HK-2 (cell line): ENCODE results near the gene ZNF618.

Experiments used
- DNase-seq: peaks from one replicate; pipeline ENCODE4 v3.0.0-alpha.2; 2018; ENCODE audit not compliant: unreplicated experiment

ZNF618 gene

DNA sequence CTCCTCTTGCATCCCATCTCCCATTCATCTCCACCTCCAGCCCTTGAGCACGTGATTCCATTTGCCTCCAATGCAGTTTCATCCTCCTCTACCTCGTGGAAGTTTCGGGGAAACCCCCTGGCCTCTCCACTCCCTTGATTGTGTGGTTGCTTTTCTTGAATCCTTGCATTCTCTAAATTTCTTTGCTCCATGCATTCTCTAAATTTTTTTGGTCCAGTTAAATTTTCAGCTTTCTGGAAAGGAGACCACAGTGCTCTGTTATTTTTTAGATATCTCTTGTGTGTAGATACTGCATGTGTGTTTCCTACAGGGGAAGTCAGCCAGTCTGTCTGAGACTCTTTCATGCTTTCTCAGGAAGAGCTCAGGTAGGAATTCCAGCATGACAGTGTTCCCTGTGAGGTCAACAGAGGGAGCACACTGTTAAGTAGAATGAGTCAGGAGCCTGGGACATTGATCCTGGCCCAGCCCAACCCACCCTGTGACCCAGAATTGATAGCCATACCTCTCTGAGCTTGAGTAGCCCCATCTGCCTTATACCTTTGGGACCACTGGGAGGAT is 149.2 kb downstream of the ZNF618 start:
- no peak for DNase-seq

DNA sequence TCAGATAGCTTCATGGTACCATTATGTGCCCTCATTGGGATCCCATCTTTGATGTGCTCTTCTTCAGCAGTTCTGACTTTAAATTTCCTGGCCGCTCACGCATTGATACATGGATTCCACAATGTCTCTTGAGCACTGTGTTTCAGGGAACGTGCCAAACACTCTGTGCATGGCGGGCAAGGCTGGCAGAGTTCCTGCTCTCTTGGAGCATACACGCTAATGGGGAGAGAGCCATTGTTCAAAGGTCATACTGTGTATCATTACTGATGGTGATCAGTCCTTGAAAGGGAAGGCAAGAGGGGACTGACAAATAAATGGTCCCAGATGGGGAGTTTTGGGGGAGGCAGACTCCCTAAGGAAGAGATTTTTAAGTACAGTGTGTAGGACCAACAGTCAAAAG is 149.7 kb downstream of the ZNF618 start:
- no peak for DNase-seq

DNA sequence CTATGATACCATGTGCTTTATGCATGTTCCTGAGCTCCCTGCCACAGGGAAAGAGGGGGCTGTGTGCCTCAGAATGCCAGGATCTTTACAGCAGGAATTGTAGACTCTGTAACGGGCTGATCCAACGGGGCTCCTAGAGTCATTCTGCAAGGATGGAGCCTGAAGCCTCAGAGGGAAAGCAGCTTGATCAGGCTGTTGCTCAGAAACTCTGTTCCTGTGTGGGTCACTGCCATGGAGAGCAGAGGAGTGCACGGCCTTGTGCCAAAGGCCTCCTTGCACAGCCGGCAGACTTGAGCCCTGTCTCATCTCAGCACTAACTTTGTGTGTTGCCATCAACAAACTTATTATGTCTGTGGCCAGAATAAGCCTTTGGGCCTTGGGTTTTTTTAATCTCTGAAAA is 150.2 kb downstream of the ZNF618 start:
- no peak for DNase-seq

DNA sequence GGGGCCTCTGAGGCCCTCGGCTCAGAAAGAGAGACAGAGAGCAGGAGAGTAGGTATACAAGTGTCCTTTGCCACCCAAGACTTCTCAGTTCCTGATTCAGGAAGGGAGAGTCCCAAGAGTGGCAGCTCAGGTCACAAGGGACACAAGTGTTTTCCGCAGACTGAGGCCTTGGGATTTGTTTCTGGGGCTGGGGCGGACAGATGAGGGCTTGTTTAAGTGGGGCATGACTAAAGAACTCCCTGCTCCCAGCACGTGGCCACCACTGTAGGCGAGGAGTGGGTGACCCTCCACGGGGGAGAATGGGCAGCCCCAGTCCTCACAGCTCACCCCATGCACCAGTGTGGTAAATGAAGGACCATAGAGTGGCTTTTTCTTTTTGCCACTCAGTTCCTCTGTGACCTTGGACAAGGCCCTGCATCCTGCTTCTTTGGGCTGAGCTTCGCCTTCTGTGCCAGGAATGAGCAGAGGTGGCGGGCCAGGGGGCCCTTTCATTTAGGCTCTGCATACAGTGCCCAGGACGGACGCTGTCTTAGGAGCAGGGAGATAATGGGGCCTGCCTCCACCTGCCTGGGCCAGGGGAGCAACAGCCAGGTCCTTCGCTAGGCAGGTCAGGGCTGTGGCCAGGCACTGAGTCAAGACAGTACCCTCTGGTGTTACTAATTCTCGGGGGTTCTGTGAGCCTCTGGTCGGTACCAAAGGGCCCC is 151.2 kb downstream of the ZNF618 start:
- no peak for DNase-seq

DNA sequence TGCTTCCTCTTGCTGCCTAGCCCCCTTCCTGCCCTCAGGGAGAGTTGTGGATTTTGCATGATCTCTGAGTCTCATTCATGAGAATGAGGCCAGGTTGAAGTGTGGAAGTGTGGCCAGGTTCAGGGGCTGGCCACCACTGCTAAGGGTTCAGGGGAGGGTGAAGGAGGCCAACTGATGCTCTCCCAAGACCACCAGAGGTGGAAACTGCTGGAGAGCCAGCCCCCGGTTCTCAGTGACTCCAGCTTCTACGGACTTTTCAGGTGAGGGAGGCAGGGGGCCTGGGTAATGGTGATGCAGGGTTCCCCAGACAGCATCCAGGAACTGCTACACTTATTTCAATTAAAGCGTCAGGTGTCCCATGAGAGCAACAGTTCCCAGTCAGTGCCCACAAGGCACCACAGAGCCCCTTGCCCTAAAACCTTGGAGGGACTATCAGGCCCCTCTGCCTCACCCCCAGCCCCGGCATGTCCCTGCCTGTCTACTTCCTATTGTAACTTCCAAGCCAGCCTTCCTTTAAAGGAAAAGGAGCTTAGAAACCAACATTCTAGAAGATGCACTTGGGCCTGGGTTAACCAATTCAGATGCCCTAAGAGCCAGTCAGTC is 151.9 kb downstream of the ZNF618 start:
- no peak for DNase-seq

DNA sequence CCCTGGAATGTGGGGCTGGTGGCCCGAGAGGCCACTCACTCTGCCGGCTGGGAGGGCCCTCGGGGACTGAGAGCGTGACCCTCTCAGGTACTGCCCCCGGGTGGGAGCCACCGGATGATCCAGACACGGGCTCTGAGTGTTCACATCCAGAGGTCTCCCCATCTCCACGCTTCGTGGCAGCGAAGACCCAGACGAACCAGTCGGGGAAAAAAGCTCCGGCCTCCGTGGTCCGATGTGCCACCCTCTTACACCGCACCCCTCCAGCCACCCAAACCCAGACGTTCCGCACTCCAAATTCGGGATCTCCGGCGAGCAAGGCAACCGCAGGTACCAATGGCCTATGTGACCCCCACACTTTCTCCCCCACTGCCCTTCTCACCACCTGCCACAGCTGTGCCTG is 152.5 kb downstream of the ZNF618 start:
- no peak for DNase-seq

DNA sequence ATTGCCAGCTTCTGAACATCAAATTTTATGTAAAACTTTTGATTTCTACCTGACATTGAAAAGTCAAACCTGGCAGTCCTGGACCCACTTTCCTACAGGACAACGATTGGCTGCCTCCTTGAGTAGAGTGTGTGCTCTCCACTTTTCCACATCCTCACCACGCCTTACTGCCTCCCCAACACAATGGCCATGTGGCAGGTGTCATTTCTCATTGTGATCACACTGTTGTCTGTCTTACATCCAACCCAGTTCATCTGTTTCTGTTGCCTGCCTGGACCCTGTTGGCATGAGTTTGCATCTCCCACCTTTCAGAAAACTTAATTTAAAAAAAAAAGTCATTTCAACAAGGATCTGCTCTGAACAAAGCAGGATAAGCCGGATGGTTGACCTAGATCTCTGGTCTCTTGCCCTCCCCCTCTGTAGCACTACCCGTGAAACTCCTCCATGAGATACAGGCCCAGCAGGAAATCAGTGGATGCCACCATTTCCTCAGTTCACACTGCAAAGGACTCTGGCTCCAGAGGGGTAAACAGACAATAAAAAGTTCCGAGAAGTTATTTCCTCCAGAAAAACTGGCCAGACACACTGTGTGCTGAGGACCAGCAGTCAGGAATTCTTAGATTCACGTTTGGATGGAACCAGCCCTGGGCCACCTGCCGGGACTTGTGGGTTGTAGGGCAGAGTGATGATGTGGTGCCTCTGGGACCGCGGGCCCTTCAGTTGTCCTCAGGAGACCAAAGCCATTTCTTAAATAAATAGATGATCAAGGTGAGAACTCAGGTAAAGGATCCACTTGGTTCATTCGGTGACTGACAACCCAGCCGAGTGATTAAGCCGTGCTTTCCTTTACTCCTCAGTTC is 153.4 kb downstream of the ZNF618 start:
- DNase-seq = no peak

DNA sequence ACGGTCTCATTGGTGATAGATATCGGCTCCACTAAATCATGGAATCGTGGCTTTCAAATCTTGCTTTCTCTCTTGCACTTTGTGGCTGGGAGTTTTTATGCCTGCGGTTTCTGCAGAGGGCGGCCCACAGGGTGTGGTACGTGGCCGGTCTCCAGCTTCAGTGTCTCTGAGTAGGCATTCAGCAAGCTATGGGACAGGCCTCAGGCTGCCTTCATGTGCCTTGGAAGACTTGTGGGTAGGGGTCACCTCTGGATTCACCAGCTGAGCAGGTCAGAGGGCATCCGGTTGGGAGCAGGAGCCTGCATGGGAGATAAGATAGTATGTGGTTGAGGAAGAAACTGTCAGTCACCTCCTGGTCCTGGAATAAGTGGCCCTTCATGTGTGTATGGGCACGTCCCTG is 154.3 kb downstream of the ZNF618 start:
- DNase-seq = no peak

DNA sequence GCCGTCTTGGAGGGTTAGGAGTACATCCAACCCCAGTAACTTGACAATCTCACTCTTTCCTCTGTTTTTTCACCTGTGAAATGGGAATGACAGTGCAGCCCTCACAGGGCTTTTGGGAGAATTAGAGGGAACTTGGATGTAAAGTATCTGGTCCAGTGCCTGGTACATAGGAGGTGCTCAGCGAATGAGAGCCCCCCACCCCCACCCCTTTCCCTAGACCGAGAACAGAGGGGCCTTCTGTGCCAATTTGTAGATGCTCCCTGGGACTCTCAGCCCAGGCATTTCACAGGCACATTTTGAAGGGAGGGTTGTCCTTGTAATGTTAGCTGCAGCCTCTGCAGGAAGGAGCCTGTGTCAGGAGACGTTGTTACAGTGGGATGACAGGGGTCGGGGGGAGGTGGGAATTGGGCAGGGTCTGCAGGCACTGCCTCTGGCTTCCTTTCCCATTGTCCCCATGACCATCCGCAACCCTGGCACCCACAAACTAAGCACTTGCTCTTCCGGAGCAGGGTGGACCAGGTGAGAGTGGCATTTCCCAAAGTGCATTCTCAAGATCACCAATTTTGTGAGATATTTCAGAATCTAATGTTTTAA is 155.0 kb downstream of the ZNF618 start:
- DNase-seq = no peak

DNA sequence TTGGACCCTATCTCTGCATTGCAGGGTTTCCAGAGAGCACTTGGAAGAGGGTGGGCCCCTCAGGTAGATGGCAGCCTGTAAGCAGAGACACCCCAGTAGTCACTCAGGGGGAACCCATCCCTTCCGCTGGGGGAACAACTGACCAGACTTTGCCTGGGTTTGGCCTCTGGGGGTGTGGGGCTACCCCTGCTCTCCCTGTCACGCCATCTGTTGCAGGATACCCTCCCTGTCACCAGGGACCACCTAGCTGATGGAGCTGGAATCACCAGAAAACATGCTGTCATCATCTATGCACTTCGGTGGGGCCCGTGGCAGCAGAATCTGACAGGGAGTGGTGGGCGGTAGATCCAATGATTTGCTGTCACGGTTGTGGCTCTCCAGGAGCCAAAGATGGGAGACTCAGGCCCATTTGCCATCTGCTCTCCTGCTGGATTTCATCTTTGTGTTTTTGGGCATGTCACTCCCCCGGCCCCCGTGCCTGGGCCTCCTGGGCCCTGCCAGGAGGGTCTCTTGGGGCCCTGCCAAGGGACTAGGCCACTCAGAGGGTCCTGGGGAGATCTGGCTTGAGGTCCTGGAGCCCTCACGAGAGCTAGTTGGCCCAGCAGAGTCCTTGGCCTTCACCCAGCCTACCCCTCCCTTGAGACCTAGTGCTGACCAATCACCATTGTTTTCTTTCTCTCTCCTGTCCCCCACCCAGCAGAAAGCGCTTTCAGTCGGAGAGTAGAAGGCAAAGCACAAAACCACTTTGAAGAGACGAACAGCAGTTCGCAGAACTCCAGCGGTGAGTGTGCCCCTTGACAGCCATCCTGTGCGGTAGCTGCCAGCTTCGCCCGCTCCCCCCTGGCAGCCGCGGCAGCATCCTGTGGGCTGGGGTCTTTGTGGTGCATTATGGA is 156.1 kb downstream of the ZNF618 start:
- DNase-seq = no peak

DNA sequence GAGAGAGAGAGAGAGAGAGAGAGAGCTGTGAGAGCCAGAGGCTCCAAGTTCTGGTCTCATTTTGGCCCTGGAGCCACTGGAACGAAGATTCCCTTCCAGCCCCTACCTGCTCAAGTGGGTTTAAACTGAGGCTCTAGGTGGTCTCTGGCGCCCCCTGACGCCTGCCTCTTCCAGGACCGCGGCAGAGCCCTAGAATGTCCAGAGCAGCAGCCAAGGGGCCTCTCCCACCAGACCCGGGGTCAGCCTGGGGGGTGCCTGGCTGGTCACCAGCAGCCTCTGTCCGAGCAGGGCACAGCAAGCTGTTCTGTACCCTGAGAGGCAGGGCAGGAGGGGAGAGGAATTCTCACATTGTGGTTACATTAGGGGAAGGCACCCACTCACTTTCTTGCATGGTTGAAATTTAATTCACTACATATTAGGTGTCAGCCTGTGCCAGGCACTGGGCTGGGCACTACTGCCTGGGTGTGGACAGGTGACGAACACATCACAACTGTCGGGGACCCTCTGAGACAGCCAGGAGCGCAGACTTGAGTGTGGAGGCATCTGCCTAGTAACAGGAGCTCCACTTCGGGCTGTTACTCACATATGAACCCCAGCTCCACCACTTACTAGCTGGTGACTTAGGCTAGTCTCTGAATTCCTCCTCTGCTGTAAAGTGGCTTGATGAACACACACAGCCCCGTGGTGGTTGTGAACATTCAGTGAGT is 157.4 kb downstream of the ZNF618 start:
- DNase-seq = peak; percentile 23

DNA sequence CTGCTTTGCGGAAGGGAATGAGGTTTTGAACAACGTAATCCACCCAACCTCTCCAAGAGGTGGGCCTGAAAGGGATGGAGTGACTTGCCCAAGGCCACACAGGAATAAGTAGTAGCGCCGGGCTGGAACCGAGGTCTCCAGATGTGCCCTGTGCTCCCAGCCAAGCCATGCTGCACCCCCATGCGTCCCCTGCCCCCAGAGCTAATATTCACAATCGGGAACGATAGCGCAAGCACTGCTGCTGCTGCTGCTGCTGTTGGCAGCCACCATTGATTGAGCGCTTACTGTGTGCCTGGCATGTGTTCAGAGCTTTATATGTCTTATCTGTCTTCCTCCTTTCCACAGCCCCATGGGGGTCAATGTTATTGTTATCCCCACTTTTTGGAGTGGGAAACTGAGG is 158.1 kb downstream of the ZNF618 start:
- DNase-seq = no peak

DNA sequence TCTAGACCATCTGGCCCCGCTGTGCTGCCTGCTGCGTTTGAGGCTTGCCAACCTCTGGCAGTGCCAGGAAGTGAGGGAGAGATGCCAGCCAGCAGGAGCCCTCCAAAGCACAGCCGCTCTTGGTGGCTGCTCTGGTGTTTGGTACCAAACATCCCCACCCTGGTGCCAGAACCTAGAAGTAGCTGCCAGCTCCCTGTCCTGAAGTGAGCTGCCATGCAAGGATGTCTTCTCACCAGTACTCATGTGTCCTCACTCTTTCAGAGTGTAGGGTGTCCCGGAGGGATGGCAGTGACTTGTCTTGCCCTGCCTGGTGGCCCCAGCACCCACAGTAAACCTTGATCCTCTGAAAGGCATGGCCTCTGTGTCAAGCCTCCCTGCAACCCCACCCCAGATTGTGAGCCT is 158.6 kb downstream of the ZNF618 start:
- no peak for DNase-seq

DNA sequence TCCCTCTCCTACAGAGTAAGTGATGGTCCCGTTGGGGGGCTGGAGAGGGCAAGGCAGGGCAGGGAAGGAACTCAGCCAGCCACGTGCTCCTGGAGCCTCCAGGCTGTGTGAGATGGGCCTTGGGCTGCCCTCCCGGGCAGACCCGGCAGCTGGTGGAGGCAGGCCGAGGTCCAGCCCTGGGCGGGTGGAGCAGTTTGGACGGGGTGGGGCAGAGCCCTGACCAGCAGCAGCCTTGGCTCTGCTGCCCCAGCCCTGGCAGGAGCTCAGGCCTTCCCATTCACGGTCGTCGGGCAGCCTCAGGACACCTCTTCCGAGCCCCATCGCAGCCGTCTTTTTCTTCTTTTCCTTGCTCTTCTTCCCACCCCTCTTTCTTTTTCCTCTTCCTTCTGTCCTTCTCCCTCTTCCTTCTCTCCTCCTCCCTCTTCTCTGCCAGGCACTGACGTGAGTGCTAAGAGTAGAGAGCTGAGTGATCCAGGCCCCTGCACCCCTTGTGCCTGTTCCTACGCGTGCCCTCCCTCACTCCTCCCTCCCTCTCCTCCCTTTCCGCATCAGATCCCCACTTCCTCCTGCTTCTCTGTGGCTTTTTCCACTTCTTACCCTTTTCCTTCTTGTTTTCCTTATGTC is 159.2 kb downstream of the ZNF618 start:
- no peak for DNase-seq

DNA sequence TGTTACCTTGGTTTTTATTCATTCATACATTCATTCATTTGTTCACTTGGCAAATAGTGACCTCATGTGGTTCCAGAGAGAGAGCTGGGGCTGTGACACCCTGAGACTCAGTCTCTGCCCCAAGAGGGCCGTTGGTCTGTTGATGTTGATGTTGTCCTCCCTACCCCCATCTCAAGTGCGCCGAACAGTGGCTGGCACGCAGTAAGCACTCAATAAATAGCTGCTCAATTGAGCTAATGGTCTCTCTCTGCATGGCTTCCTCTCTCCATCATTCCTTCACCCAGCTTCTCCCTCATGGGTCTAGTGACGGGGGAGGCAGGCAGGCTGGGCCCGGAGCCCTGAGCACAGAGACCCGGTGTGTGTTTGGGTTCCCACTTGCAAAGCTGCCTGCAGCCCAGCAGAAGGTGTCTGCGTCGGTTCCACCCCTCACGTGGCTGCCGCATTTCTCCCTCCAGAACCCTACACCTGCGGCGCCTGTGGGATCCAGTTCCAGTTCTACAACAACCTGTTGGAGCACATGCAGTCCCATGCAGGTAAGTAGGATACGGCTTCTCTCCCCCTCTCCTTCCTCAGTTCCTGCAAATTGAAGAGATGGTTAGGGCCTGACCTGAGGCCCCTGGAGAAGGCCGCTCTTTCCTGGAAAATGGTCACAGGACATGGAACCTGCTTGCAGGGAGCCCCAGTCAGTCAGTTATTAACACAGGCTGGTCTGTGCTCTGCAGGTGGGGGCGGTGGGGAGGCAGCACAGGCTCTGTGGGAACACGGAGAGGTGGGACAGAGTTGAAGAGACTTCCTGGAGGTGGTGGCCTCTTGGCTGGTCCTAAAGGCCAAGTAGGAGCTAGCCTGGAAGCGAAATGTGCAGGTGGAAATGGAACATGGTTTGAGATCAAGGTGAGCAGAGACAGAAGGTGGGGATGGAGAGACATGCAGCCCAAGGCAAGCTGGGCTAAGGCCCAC is 160.0 kb downstream of the ZNF618 start:
- DNase-seq = no peak

DNA sequence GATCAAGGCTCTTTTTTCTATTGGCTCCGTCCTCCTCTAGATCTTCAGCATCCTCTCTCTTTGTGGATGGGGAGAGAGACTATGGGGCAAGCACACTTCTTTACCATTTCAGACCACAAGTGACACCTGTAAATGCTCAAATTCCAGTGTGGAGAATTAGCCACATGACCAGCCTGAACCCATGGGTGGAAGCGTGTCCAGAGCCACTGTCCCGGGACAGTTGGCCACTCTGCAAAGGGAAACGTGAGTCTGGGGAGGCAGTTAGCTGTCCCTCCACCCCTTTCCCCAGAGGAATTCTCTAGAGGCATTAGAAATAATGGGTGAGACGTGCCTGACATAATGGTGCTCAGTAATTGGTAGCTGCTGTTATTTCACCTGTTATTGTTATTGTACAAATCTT is 161.1 kb downstream of the ZNF618 start:
- DNase-seq = no peak

DNA sequence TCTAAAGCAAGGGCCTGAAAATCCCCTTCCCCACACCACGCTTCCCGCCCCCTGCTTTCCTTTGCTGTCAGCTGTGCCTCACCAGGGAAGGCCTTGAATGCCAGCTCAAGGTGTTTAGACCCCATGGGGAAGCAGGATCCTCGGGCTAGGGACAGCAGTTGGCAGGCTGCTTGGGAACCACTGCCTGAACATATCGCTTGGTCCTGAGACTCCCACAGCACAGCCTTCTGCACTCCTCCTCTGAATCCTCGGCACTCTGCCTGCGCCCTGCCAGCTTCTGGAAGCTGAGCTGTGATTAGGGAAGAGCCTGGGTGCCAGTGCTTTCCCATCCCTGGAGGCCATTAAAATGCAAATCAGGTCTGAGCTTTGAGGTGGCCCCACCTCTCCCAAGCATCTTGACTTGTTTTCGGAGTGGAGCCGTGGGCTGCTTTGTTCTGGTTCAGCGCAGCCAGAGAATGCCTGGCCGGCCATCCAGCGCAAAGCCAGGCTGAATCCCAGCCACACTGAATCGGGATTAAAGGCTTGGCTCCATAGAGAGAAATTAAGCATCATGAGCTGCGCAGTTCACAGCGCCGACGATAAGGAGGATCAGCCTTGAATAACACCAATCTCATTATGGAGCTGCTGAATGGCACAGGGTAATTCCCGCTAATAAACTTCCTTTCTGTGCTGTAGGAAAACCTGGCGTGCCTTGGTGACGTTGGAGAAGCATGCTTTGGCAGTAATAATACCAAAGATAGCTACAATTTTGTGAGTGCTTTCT is 162.0 kb downstream of the ZNF618 start:
- peak; percentile 30 for DNase-seq

DNA sequence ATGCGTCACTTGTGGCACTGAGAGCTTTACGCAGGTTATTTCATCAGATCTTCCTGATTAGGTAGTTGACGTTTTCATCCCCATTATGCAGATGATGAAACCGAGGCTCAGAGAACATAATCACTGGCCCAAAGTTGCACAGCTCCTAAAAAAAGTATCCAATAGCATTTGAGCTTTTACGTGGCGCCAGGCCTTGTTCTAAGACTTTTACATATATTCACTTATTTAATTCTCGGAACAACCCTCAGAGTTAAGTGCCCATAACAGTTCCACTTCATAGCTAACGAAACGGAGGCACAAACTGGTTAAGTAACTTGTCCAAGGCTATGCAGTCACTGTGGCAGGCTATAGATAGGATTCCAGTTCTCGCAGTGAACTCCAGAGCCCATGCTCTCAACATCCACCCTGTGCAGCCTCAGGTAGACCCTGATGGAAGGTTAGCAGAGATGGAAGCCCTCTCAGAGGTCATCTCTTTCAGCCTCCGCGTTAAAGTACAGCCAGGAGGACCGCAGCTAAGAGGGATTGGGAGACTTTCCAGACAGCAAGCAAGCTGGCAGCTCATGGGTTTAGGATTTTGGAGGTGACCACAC is 162.7 kb downstream of the ZNF618 start:
- DNase-seq = no peak
